ENCODE data around the gene RGS12. TPM values are rescaled to one million over a fixed set of nuclear protein-coding genes. Genes with fewer than 3 reads are reported as not detected.

The RGS12 gene
- total RNA-seq, 1 donor from 2014 or later: 69.5 TPM

GRCh38 chr4:3337357-3337732 is 44.5 kb downstream of the RGS12 start:
- H3K4me1 Mint-ChIP-seq: peaks cover 33% of the 10 kb centered on the region
- no peak for TF ChIP-seq CTCF (conservative IDR thresholded peaks at IDR 0.05)
- no peaks in the 10 kb centered on the region for H3K27me3 Mint-ChIP-seq (ENCODE audit: low read depth)
- peaks cover 10% of the 10 kb centered on the region for H3K36me3 Mint-ChIP-seq (ENCODE audit: low read depth)
- no peak for DNase-seq (ENCODE audit: low read depth, low spot score)
- no peak overlapping the region for H3K27ac Mint-ChIP-seq (ENCODE audit: unreplicated experiment)
- H3K9me3 Mint-ChIP-seq: no peaks in the 10 kb centered on the region
- H3K4me3 Mint-ChIP-seq: no peak overlapping the region

GRCh38 chr4:3337811-3338210 is 45.0 kb downstream of the RGS12 start:
- no peaks in the 10 kb centered on the region for H3K27me3 Mint-ChIP-seq (ENCODE audit: low read depth)
- peaks cover 37% of the 10 kb centered on the region for H3K4me1 Mint-ChIP-seq
- no peak overlapping the region for H3K27ac Mint-ChIP-seq (ENCODE audit: unreplicated experiment)
- no peak for DNase-seq (ENCODE audit: low read depth, low spot score)
- TF ChIP-seq CTCF (conservative IDR thresholded peaks at IDR 0.05): no peak
- H3K36me3 Mint-ChIP-seq (ENCODE audit: low read depth): peaks cover 10% of the 10 kb centered on the region
- H3K4me3 Mint-ChIP-seq: no peak overlapping the region
- no peaks in the 10 kb centered on the region for H3K9me3 Mint-ChIP-seq

GRCh38 chr4:3338321-3338838 is 45.6 kb downstream of the RGS12 start:
- Mint-ChIP-seq H3K9me3 (no peaks in the 10 kb centered on the region), H3K27ac (ENCODE audit: unreplicated experiment) (no peak overlapping the region), H3K27me3 (ENCODE audit: low read depth) (no peaks in the 10 kb centered on the region), H3K36me3 (ENCODE audit: low read depth) (peaks cover 8% of the 10 kb centered on the region), H3K4me1 (peaks cover 40% of the 10 kb centered on the region), H3K4me3 (no peak overlapping the region)
- DNase-seq (ENCODE audit: low read depth, low spot score): no peak
- TF ChIP-seq CTCF (conservative IDR thresholded peaks at IDR 0.05): no peak

GRCh38 chr4:3338976-3339531 is 46.2 kb downstream of the RGS12 start:
- H3K27ac Mint-ChIP-seq (ENCODE audit: unreplicated experiment): peak overlapping the region; percentile 51
- no peak for DNase-seq (ENCODE audit: low read depth, low spot score)
- TF ChIP-seq CTCF (conservative IDR thresholded peaks at IDR 0.05): no peak
- H3K4me3 Mint-ChIP-seq: no peak overlapping the region
- H3K9me3 Mint-ChIP-seq: no peaks in the 10 kb centered on the region
- H3K36me3 Mint-ChIP-seq (ENCODE audit: low read depth): peaks cover 7% of the 10 kb centered on the region
- peaks cover 40% of the 10 kb centered on the region for H3K4me1 Mint-ChIP-seq
- H3K27me3 Mint-ChIP-seq (ENCODE audit: low read depth): no peaks in the 10 kb centered on the region

- Mint-ChIP-seq H3K9me3 (no peaks in the 10 kb centered on the region), H3K27ac (ENCODE audit: unreplicated experiment) (peak overlapping the region; percentile 51), H3K27me3 (ENCODE audit: low read depth) (no peaks in the 10 kb centered on the region), H3K36me3 (ENCODE audit: low read depth) (peaks cover 7% of the 10 kb centered on the region), H3K4me3 (no peak overlapping the region), H3K4me1 (peaks cover 40% of the 10 kb centered on the region)
- no peak for TF ChIP-seq CTCF (conservative IDR thresholded peaks at IDR 0.05)
- no peak for DNase-seq (ENCODE audit: low read depth, low spot score)
Observed at GRCh38 chr4:3339577-3339976, 46.8 kb downstream of the RGS12 start.

All from neural crest cell (in vitro differentiated cells).